Measurements from ENCODE around the gene SELENBP1.
"Not testable (repeated sequence)": the region's sequence is repeated elsewhere in the genome, so short reads cannot be mapped to it uniquely, and the experiment has no call there.

Gene SELENBP1

GRCh38 chr1:151373196-151373595 is 691 bp upstream of the SELENBP1 start:
- no peak for DNase-seq

GRCh38 chr1:151371370-151372057 is 991 bp downstream of the SELENBP1 start:
- DNase-seq: no peak

GRCh38 chr1:151370211-151370911 is 2.1 kb downstream of the SELENBP1 start:
- DNase-seq: no peak

- no peak for DNase-seq
These were observed 2.9 kb downstream of the SELENBP1 start for GRCh38 chr1:151369621-151370048.

GRCh38 chr1:151369302-151369610 is 3.2 kb downstream of the SELENBP1 start:
- DNase-seq: no peak

GRCh38 chr1:151368393-151369301 is 3.9 kb downstream of the SELENBP1 start:
- DNase-seq: no peak

GRCh38 chr1:151367658-151368392 is 4.7 kb downstream of the SELENBP1 start:
- DNase-seq: no peak

GRCh38 chr1:151364996-151365395 is 7.5 kb downstream of the SELENBP1 start:
- DNase-seq: no peak

GRCh38 chr1:151362308-151363155 is 10.0 kb downstream of the SELENBP1 start:
- no peak for DNase-seq

- DNase-seq: no peak
These were observed 10.6 kb downstream of the SELENBP1 start for GRCh38 chr1:151361883-151362282.

GRCh38 chr1:151356696-151357095 is 15.8 kb downstream of the SELENBP1 start:
- DNase-seq: no peak

GRCh38 chr1:151352021-151352718 is 20.3 kb downstream of the SELENBP1 start:
- DNase-seq: no peak

- not testable (repeated sequence) for DNase-seq
These were observed 22.2 kb downstream of the SELENBP1 start for GRCh38 chr1:151350323-151350722.

- DNase-seq: no peak
These were observed 24.8 kb downstream of the SELENBP1 start for GRCh38 chr1:151347523-151348246.

GRCh38 chr1:151346769-151347522 is 25.6 kb downstream of the SELENBP1 start, which contains the start of gene RFX5:
Gene RFX5 (minus strand): TSS chr1:151347252. CDS start chr1:151346320, 932 bp downstream.
- DNase-seq: peak; percentile 81

GRCh38 chr1:151346082-151346768 is 26.3 kb downstream of the SELENBP1 start:
- no peak for DNase-seq

- no peak for DNase-seq
These were observed 28.2 kb downstream of the SELENBP1 start for GRCh38 chr1:151344291-151344690.

- DNase-seq: no peak
These were observed 28.9 kb downstream of the SELENBP1 start for GRCh38 chr1:151343587-151343986.

- DNase-seq: no peak
These were observed 29.9 kb downstream of the SELENBP1 start for GRCh38 chr1:151342569-151342968.

All from stimulated activated CD4-positive, alpha-beta T cell treated with anti-CD3 and anti-CD28 coated beads, Interleukin-12 subunit alpha, Interleukin-12 subunit beta, amount 100 ng/mL, for 4 hours (primary cell).